Measurements from ENCODE around the gene TEX13A. TPM values are rescaled to one million over a fixed set of nuclear protein-coding genes. Genes with fewer than 3 reads are reported as not detected.

TEX13A gene, protein sequence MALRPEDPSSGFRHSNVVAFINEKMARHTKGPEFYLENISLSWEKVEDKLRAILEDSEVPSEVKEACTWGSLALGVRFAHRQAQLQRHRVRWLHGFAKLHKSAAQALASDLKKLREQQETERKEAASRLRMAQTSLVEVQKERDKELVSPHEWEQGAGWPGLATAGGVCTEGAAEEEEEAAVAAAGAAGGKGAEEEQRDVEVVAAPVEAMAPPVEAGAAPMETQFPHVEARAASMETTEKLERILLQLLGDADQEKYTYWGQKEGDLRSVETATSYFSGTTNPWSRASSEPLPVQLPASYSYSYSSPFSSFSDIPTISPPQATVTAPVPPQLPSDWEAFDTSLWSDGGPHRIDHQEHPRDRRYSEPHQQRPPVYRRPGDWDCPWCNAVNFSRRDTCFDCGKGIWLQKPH
- not detected for polyA plus RNA-seq (2013, experiment 1 of 2)
- not detected for polyA plus RNA-seq (2013, experiment 2 of 2)

DNA sequence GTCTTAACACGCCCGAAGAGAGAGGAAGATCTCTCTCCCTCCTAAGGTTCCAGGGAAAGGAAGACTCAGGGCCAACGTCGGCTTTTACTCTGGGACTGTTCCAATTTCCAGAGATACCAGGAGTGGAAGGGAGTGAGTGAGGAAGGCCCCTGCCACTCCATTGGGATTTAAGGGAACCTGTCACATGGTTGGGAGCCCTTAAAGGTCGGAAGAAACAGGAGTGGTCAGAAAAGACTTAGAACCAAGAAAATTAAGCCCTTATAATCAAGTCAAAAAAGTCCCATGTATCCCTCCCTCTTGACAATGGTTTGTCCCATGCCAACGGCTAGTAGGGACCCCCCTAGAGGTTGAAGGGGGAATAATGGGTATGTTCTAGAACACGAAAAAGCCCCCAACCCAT, at the start of gene TEX13A:
Gene TEX13A (minus strand): TSS at position 59 of the 400 bp plus-strand sequence. CDS start 297 bp downstream, outside the sequence.
- H3K4me2 ChIP-seq (ENCODE audit: low read length, poor library complexity, severe bottlenecking): no peak within 1 kb of the TSS
- H3K14ac ChIP-seq (ENCODE audit: low read length in 2 of 2): no peak within 1 kb of the TSS
- H3K4me3 ChIP-seq (ENCODE audit: insufficient read depth in 1 of 2, low read depth in 1 of 2, low read length in 2 of 2): no peak within 1 kb of the TSS
- H3K18ac ChIP-seq (ENCODE audit: low read depth in 1 of 2, low read length in 2 of 2): no peak within 1 kb of the TSS
- no peak within 1 kb of the TSS for H4K8ac ChIP-seq (ENCODE audit: low read length)
- H3K9ac ChIP-seq (ENCODE audit: low read length): no peak within 1 kb of the TSS
- H2AFZ ChIP-seq (ENCODE audit: low read depth, low read length): no peak within 1 kb of the TSS
- H3K27ac ChIP-seq (ENCODE audit: low read length, poor library complexity, severe bottlenecking): no peak within 1 kb of the TSS
- no peak within 1 kb of the TSS for H3K4ac ChIP-seq (ENCODE audit: low read depth in 1 of 2, low read length in 2 of 2)
- no peak within 1 kb of the TSS for H2BK12ac ChIP-seq (ENCODE audit: low read length in 2 of 2)
- no peak within 1 kb of the TSS for H2AK5ac ChIP-seq (ENCODE audit: low read length, severe bottlenecking)
- H2BK15ac ChIP-seq (ENCODE audit: low read depth, poor library complexity, severe bottlenecking): no peak within 1 kb of the TSS
- no peak within 1 kb of the TSS for H4K91ac ChIP-seq (ENCODE audit: low read length)
- H2BK5ac ChIP-seq (ENCODE audit: low read depth, low read length, poor library complexity, severe bottlenecking): no peak within 1 kb of the TSS
- no peaks in the 10 kb centered on the region for H3K79me1 ChIP-seq (replicated peaks; ENCODE audit: low read length, poor library complexity, severe bottlenecking)
- no peak for DNase-seq
- WGBS: 98% methylated on average over 4 of the region's 7 CpGs
- H3K36me3 ChIP-seq (ENCODE audit: control insufficient read depth in 1 of 2, insufficient read depth in 2 of 2, low read depth in 1 of 2, low read length in 2 of 2): no peaks in the 10 kb centered on the region
- peaks cover 4% of the 10 kb centered on the region for H3K9me3 ChIP-seq (ENCODE audit: control insufficient read depth, low read length)
- H3K4me1 ChIP-seq (ENCODE audit: control insufficient read depth, insufficient read depth, low read depth, low read length): no peaks in the 10 kb centered on the region
- no peak within 1 kb of the TSS for H2BK120ac ChIP-seq (ENCODE audit: low read depth, low read length)
- peaks cover 0 to 24% of the 10 kb centered on the region in 2 experiments for H3K27me3 ChIP-seq (ENCODE audit: control insufficient read depth in 1 of 2, insufficient read depth in 1 of 2, low read length in 2 of 2)
- H3K23ac ChIP-seq (ENCODE audit: low read length in 2 of 2): no peak within 1 kb of the TSS

DNA sequence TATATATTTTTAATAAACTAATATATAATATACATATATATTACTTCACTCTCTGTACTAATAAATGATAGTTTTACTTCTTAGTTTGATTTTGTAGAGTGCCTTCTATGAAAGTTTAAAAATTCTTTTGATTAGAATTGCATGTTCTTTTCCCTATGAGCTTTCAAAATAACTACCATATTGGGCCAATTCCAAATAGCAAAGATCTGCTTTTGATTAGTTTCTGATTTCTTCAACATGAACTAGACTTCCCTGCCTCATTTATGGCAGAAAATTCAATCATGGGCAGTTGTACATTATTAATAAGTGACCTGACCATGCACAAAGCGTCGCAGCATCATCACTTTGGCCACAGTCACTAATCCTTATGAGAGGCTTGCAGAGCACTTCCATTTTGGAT, 48.9 kb upstream of the TEX13A start:
- no peak overlapping the region for H3K4me2 ChIP-seq (ENCODE audit: low read length, poor library complexity, severe bottlenecking)
- H3K27me3 ChIP-seq (ENCODE audit: control insufficient read depth in 1 of 2, insufficient read depth in 1 of 2, low read length in 2 of 2): peaks cover 0 to 16% of the 10 kb centered on the region in 2 experiments
- H2BK5ac ChIP-seq (ENCODE audit: low read depth, low read length, poor library complexity, severe bottlenecking): no peak overlapping the region
- H2AFZ ChIP-seq (ENCODE audit: low read depth, low read length): no peak overlapping the region
- H3K9ac ChIP-seq (ENCODE audit: low read length): no peak overlapping the region
- no peak overlapping the region for H3K4me3 ChIP-seq (ENCODE audit: insufficient read depth in 1 of 2, low read depth in 1 of 2, low read length in 2 of 2)
- no peak overlapping the region for H4K8ac ChIP-seq (ENCODE audit: low read length)
- no peaks in the 10 kb centered on the region for H3K4me1 ChIP-seq (ENCODE audit: control insufficient read depth, insufficient read depth, low read depth, low read length)
- H3K27ac ChIP-seq (ENCODE audit: low read length, poor library complexity, severe bottlenecking): no peak overlapping the region
- no peak overlapping the region for H2AK5ac ChIP-seq (ENCODE audit: low read length, severe bottlenecking)
- H3K14ac ChIP-seq (ENCODE audit: low read length in 2 of 2): no peak overlapping the region
- no peak overlapping the region for H4K91ac ChIP-seq (ENCODE audit: low read length)
- H3K79me1 ChIP-seq (replicated peaks; ENCODE audit: low read length, poor library complexity, severe bottlenecking): no peaks in the 10 kb centered on the region
- DNase-seq: no peak
- no peak overlapping the region for H2BK12ac ChIP-seq (ENCODE audit: low read length in 2 of 2)
- no peak overlapping the region for H2BK120ac ChIP-seq (ENCODE audit: low read depth, low read length)
- no peak overlapping the region for H3K23ac ChIP-seq (ENCODE audit: low read length in 2 of 2)
- no peak overlapping the region for H3K18ac ChIP-seq (ENCODE audit: low read depth in 1 of 2, low read length in 2 of 2)
- H2BK15ac ChIP-seq (ENCODE audit: low read depth, poor library complexity, severe bottlenecking): no peak overlapping the region
- H3K4ac ChIP-seq (ENCODE audit: low read depth in 1 of 2, low read length in 2 of 2): no peak overlapping the region
- H3K9me3 ChIP-seq (ENCODE audit: control insufficient read depth, low read length): no peaks in the 10 kb centered on the region
- 100% methylated on average over 2 of the region's 2 CpGs for WGBS
- H3K36me3 ChIP-seq (ENCODE audit: control insufficient read depth in 1 of 2, insufficient read depth in 2 of 2, low read depth in 1 of 2, low read length in 2 of 2): no peaks in the 10 kb centered on the region

DNA sequence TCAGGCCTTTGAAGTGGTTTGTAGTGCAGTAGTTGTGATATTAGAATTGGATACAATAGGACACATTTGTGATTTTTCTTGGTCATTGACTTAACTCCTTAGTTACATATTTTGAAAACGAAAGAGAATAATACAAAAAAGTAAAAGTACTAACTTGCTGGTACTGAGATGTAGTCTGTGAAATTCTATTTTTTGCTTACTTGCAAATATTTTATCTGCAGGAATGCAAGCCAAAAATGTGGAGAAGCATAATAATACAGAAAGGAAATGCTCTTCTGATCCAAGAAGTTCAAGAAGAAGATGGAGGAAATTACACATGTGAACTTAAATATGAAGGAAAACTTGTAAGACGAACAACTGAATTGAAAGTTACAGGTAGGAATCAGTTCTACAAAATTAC, 46.7 kb upstream of the TEX13A start:
- Histone ChIP-seq H2BK12ac (ENCODE audit: low read length in 2 of 2) (no peak overlapping the region), H3K9me3 (ENCODE audit: control insufficient read depth, low read length) (no peaks in the 10 kb centered on the region), H3K27me3 (ENCODE audit: control insufficient read depth in 1 of 2, insufficient read depth in 1 of 2, low read length in 2 of 2) (peaks cover 0 to 14% of the 10 kb centered on the region in 2 experiments), H3K27ac (ENCODE audit: low read length, poor library complexity, severe bottlenecking) (no peak overlapping the region), H3K4me3 (ENCODE audit: insufficient read depth in 1 of 2, low read depth in 1 of 2, low read length in 2 of 2) (no peak overlapping the region), H3K4ac (ENCODE audit: low read depth in 1 of 2, low read length in 2 of 2) (no peak overlapping the region), H3K23ac (ENCODE audit: low read length in 2 of 2) (no peak overlapping the region), H3K36me3 (ENCODE audit: control insufficient read depth in 1 of 2, insufficient read depth in 2 of 2, low read depth in 1 of 2, low read length in 2 of 2) (no peaks in the 10 kb centered on the region), H3K14ac (ENCODE audit: low read length in 2 of 2) (no peak overlapping the region), H2AFZ (ENCODE audit: low read depth, low read length) (no peak overlapping the region), H2BK15ac (ENCODE audit: low read depth, poor library complexity, severe bottlenecking) (no peak overlapping the region), H3K4me2 (ENCODE audit: low read length, poor library complexity, severe bottlenecking) (no peak overlapping the region), H2BK5ac (ENCODE audit: low read depth, low read length, poor library complexity, severe bottlenecking) (no peak overlapping the region), H3K79me1 (replicated peaks; ENCODE audit: low read length, poor library complexity, severe bottlenecking) (no peaks in the 10 kb centered on the region), H3K18ac (ENCODE audit: low read depth in 1 of 2, low read length in 2 of 2) (no peak overlapping the region), H4K8ac (ENCODE audit: low read length) (no peak overlapping the region), H2BK120ac (ENCODE audit: low read depth, low read length) (no peak overlapping the region), H4K91ac (ENCODE audit: low read length) (no peak overlapping the region), H3K9ac (ENCODE audit: low read length) (no peak overlapping the region), H3K4me1 (ENCODE audit: control insufficient read depth, insufficient read depth, low read depth, low read length) (no peaks in the 10 kb centered on the region), H2AK5ac (ENCODE audit: low read length, severe bottlenecking) (no peak overlapping the region)
- WGBS: 88% methylated on average over 1 of the region's 2 CpGs
- DNase-seq: no peak

DNA sequence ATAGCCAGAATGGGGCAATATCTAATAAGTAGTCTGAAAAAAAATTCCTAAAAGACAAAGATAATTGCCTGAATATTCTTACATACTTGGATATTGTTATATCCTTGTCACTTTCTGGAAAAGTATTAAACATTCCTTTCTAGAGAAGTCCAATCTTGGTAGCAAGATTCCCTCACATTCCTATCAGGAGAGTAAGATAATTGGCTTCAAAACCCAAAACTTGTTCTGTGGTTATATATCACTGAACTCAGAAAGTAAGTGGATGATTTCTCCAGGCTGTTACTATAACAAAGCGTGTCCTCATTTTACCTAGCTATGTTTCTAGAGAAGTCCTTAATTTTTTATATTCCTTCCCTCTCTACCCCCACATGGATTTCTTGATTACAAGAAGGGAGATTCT, 46.0 kb upstream of the TEX13A start:
- Histone ChIP-seq H2BK120ac (ENCODE audit: low read depth, low read length) (no peak overlapping the region), H2BK5ac (ENCODE audit: low read depth, low read length, poor library complexity, severe bottlenecking) (no peak overlapping the region), H3K4me3 (ENCODE audit: insufficient read depth in 1 of 2, low read depth in 1 of 2, low read length in 2 of 2) (no peak overlapping the region), H2BK12ac (ENCODE audit: low read length in 2 of 2) (no peak overlapping the region), H3K14ac (ENCODE audit: low read length in 2 of 2) (no peak overlapping the region), H3K23ac (ENCODE audit: low read length in 2 of 2) (no peak overlapping the region), H3K27me3 (ENCODE audit: control insufficient read depth in 1 of 2, insufficient read depth in 1 of 2, low read length in 2 of 2) (peaks cover 0 to 19% of the 10 kb centered on the region in 2 experiments), H3K18ac (ENCODE audit: low read depth in 1 of 2, low read length in 2 of 2) (no peak overlapping the region), H3K4ac (ENCODE audit: low read depth in 1 of 2, low read length in 2 of 2) (no peak overlapping the region), H3K9ac (ENCODE audit: low read length) (no peak overlapping the region), H3K4me2 (ENCODE audit: low read length, poor library complexity, severe bottlenecking) (no peak overlapping the region), H3K27ac (ENCODE audit: low read length, poor library complexity, severe bottlenecking) (no peak overlapping the region), H3K4me1 (ENCODE audit: control insufficient read depth, insufficient read depth, low read depth, low read length) (no peaks in the 10 kb centered on the region), H2AFZ (ENCODE audit: low read depth, low read length) (no peak overlapping the region), H3K9me3 (ENCODE audit: control insufficient read depth, low read length) (no peaks in the 10 kb centered on the region), H2AK5ac (ENCODE audit: low read length, severe bottlenecking) (no peak overlapping the region), H3K36me3 (ENCODE audit: control insufficient read depth in 1 of 2, insufficient read depth in 2 of 2, low read depth in 1 of 2, low read length in 2 of 2) (no peaks in the 10 kb centered on the region), H3K79me1 (replicated peaks; ENCODE audit: low read length, poor library complexity, severe bottlenecking) (no peaks in the 10 kb centered on the region), H4K91ac (ENCODE audit: low read length) (no peak overlapping the region), H4K8ac (ENCODE audit: low read length) (no peak overlapping the region), H2BK15ac (ENCODE audit: low read depth, poor library complexity, severe bottlenecking) (no peak overlapping the region)
- WGBS: no CpG with 5 or more reads among the region's 1 CpG
- DNase-seq: no peak

All from mesenchymal stem cell (in vitro differentiated cells and primary cell).